Adrenal gland (tissue), 5 donors: ENCODE measurements around the gene SP4.

Source experiments
- CTCF ChIP-seq, 6 experiments: fragments of 450-650 bp in 4 of 6; fragments of 200-600 bp in 2 of 6; sonication (generic) in 1 of 6; IDR thresholded peaks; 1 replicate in 5 of 6; 2 replicates in 1 of 6; pipeline versions ENCODE4 v1.5.1 to v1.8.0; 2016 to 2021; ENCODE audit warnings: antibody characterized with exemption in 6 of 6, mild to moderate bottlenecking in 2 of 6, moderate library complexity in 1 of 6
- POLR2A ChIP-seq, 2 donors: fragments of 450-650 bp; IDR thresholded peaks; one replicate each; pipeline ENCODE4 v1.6.1; 2017; ENCODE audit warnings: antibody characterized with exemption in 2 of 2, mild to moderate bottlenecking in 2 of 2, moderate library complexity in 1 of 2
- donor health status: DM: no; HTN: no; CAD: no.

GRCh38 chr7:21461282-21461681 is 33.4 kb downstream of the SP4 start:
- TF ChIP-seq CTCF (IDR thresholded peaks at IDR 0.05) = no peak
- no peak for TF ChIP-seq POLR2A (IDR thresholded peaks at IDR 0.05)
